Activated CD8-positive, alpha-beta T cell treated with anti-CD3 and anti-CD28 coated beads, Interleukin-2, amount 10 ng/mL, durations not matched to agents 7 days and 5 days (primary cell): ENCODE measurements around the gene SOCS7. TPM values are rescaled to one million over a fixed set of nuclear protein-coding genes. Genes with fewer than 3 reads are reported as not detected.

Experiments
- ATAC-seq: fragments of 150-1000 bp; cut with Tn5 transposase; one replicate; pipeline ENCODE4 v1.10.0; 2021; ENCODE audit warnings: moderate library complexity
- CTCF ChIA-PET: fragments of 350-600 bp; sonication (Branson Sonifier 250); formaldehyde crosslinking; loops from one replicate; lab custom pipeline; 2021; ENCODE audit warnings: antibody characterized with exemption; lab: Charles Lee
- POLR2A ChIA-PET: fragments of 350-600 bp; sonication (Branson Sonifier 250); formaldehyde crosslinking; loops from one replicate; lab custom pipeline; 2021; ENCODE audit warnings: antibody characterized with exemption; lab: Charles Lee
- DNase-seq: peaks from one replicate; pipeline ENCODE4 v3.0.0-alpha.2; 2020
- H3K27ac Mint-ChIP-seq: one replicate; pipeline ENCODE4 v1.8.0; 2021; ENCODE audit warnings: mild to moderate bottlenecking, mixed read lengths
- H3K27me3 Mint-ChIP-seq: one replicate; pipeline ENCODE4 v1.8.0; 2021; ENCODE audit warnings: low read depth, mixed read lengths
- H3K36me3 Mint-ChIP-seq: one replicate; pipeline ENCODE4 v1.8.0; 2021; ENCODE audit warnings: low read depth, mixed read lengths
- H3K4me1 Mint-ChIP-seq: one replicate; pipeline ENCODE4 v1.8.0; 2021; ENCODE audit warnings: low read depth, mixed read lengths
- H3K4me3 Mint-ChIP-seq: one replicate; pipeline ENCODE4 v1.8.0; 2021; ENCODE audit warnings: mild to moderate bottlenecking, mixed read lengths
- H3K9me3 Mint-ChIP-seq: one replicate; pipeline ENCODE4 v1.8.0; 2022; ENCODE audit warnings: mixed read lengths; ENCODE audit not compliant: insufficient read depth
- total RNA-seq, 2 experiments: library from RNA; stranded (reverse); gene quantifications; one replicate each; pipeline ENCODE4 v1.2.3, GENCODE V29; 2021

Gene SOCS7
- total RNA-seq: 10 to 100 TPM; 13.0 to 15.3 TPM

GRCh38 chr17:38351412-38352222 is at the start of gene SOCS7:
SOCS7 (plus strand) TSS chr17:38351844; CDS start chr17:38352053, 209 bp downstream.
- no peaks in the 10 kb centered on the region for H3K9me3 Mint-ChIP-seq
- DNase-seq (peak; percentile 92), ATAC-seq (peak; percentile 83)
- peaks cover 36% of the 10 kb centered on the region for H3K4me1 Mint-ChIP-seq
- ChIA-PET CTCF (interaction anchor here (0.7 to 5.0 kb wide), 6 partner anchors 19 to 320 kb away, joined by 3 to 66 read pairs (median 4); no protein-coding TSS in a partner anchor), POLR2A (interaction anchor here (0.6 to 1.5 kb wide), 4 partner anchors 15 to 1817 kb away, joined by 3 read pairs; partner anchors contain the start of genes MYO19 and PIGW)
- peak within 1 kb of the TSS; percentile 89 for H3K4me3 Mint-ChIP-seq
- peak within 1 kb of the TSS; percentile 96 for H3K27ac Mint-ChIP-seq
- H3K27me3 Mint-ChIP-seq: no peaks in the 10 kb centered on the region
- peaks cover 2% of the 10 kb centered on the region for H3K36me3 Mint-ChIP-seq

GRCh38 chr17:38315497-38315896 is 36.1 kb upstream of the SOCS7 start:
- CTCF ChIA-PET: interaction anchor here (1.5 to 1.6 kb wide), 2 partner anchors 18 to 34 kb away, joined by 5 to 8 read pairs; no protein-coding TSS in a partner anchor
- Mint-ChIP-seq H3K36me3 (peaks cover 23% of the 10 kb centered on the region), H3K4me3 (no peak overlapping the region), H3K27ac (no peak overlapping the region), H3K27me3 (no peaks in the 10 kb centered on the region), H3K4me1 (peaks cover 6% of the 10 kb centered on the region), H3K9me3 (no peaks in the 10 kb centered on the region)
- DNase-seq: no peak
- no peak for ATAC-seq
- POLR2A ChIA-PET: no interaction called here

GRCh38 chr17:38317081-38317480 is 34.6 kb upstream of the SOCS7 start:
- H3K36me3 Mint-ChIP-seq: peaks cover 27% of the 10 kb centered on the region
- H3K27ac Mint-ChIP-seq: no peak overlapping the region
- POLR2A ChIA-PET: no interaction called here

GRCh38 chr17:38320482-38320881 is 31.2 kb upstream of the SOCS7 start:
- POLR2A ChIA-PET: no interaction called here
- H3K4me3 Mint-ChIP-seq: no peak overlapping the region
- peaks cover 6% of the 10 kb centered on the region for H3K4me1 Mint-ChIP-seq
- H3K36me3 Mint-ChIP-seq: peaks cover 31% of the 10 kb centered on the region
- no peaks in the 10 kb centered on the region for H3K9me3 Mint-ChIP-seq
- ATAC-seq (no peak), DNase-seq (no peak)
- no peak overlapping the region for H3K27ac Mint-ChIP-seq
- CTCF ChIA-PET: interaction anchor here (1.5 kb wide), 1 partner anchor 29 kb away, joined by 6 read pairs; no protein-coding TSS in a partner anchor
- no peaks in the 10 kb centered on the region for H3K27me3 Mint-ChIP-seq

More at GRCh38 chr17:38317081-38317480, 34.6 kb upstream of the SOCS7 start:
- Mint-ChIP-seq H3K27me3 (no peaks in the 10 kb centered on the region), H3K9me3 (no peaks in the 10 kb centered on the region), H3K4me3 (no peak overlapping the region), H3K4me1 (peaks cover 6% of the 10 kb centered on the region)
- DNase-seq (no peak), ATAC-seq (no peak)
- CTCF ChIA-PET: no interaction called here

- Mint-ChIP-seq H3K27ac (no peak overlapping the region), H3K9me3 (no peaks in the 10 kb centered on the region), H3K36me3 (peaks cover 21% of the 10 kb centered on the region), H3K27me3 (no peaks in the 10 kb centered on the region), H3K4me1 (peaks cover 11% of the 10 kb centered on the region), H3K4me3 (no peak overlapping the region)
- POLR2A ChIA-PET: interaction anchor here (0.6 kb wide), 1 partner anchor 10 kb away, joined by 3 read pairs; no protein-coding TSS in a partner anchor
- DNase-seq (peak; percentile 80), ATAC-seq (peak; percentile 81)
- CTCF ChIA-PET: interaction anchor here (0.6 to 3.0 kb wide), 9 partner anchors 9 to 237 kb away, joined by 3 to 15 read pairs (median 8); no protein-coding TSS in a partner anchor
Measured at GRCh38 chr17:38322156-38322779, 29.4 kb upstream of the SOCS7 start.

GRCh38 chr17:38322897-38323296 is 28.7 kb upstream of the SOCS7 start:
- no peaks in the 10 kb centered on the region for H3K9me3 Mint-ChIP-seq
- H3K4me3 Mint-ChIP-seq: no peak overlapping the region
- peak overlapping the region; percentile 61 for H3K27ac Mint-ChIP-seq
- H3K27me3 Mint-ChIP-seq: no peaks in the 10 kb centered on the region
- CTCF ChIA-PET: interaction anchor here (0.6 to 3.0 kb wide), 8 partner anchors 9 to 237 kb away, joined by 3 to 15 read pairs (median 8); no protein-coding TSS in a partner anchor
- ATAC-seq (no peak), DNase-seq (no peak)
- H3K4me1 Mint-ChIP-seq: peaks cover 12% of the 10 kb centered on the region
- POLR2A ChIA-PET: interaction anchor here (0.6 kb wide), 1 partner anchor 11 kb away, joined by 3 read pairs; no protein-coding TSS in a partner anchor
- peaks cover 20% of the 10 kb centered on the region for H3K36me3 Mint-ChIP-seq

- peaks cover 12% of the 10 kb centered on the region for H3K4me1 Mint-ChIP-seq
- no peak for DNase-seq
- ATAC-seq: no peak
- no peak overlapping the region for H3K27ac Mint-ChIP-seq
- ChIA-PET CTCF (interaction anchor here (2.7 to 6.5 kb wide), 3 partner anchors 10 to 90 kb away, joined by 13 to 33 read pairs (median 15); no protein-coding TSS in a partner anchor), POLR2A (no interaction called here)
- no peaks in the 10 kb centered on the region for H3K9me3 Mint-ChIP-seq
- H3K4me3 Mint-ChIP-seq: no peak overlapping the region
- no peaks in the 10 kb centered on the region for H3K27me3 Mint-ChIP-seq
- H3K36me3 Mint-ChIP-seq: peaks cover 17% of the 10 kb centered on the region
Measured at GRCh38 chr17:38324141-38324697, 27.4 kb upstream of the SOCS7 start.

GRCh38 chr17:38324772-38325171 is 26.9 kb upstream of the SOCS7 start:
- Mint-ChIP-seq H3K4me1 (peaks cover 12% of the 10 kb centered on the region), H3K27ac (no peak overlapping the region), H3K36me3 (peaks cover 14% of the 10 kb centered on the region), H3K9me3 (no peaks in the 10 kb centered on the region), H3K4me3 (no peak overlapping the region), H3K27me3 (no peaks in the 10 kb centered on the region)
- DNase-seq (no peak), ATAC-seq (no peak)
- ChIA-PET CTCF (interaction anchor here (2.7 to 6.5 kb wide), 2 partner anchors 9 to 24 kb away, joined by 13 to 33 read pairs; no protein-coding TSS in a partner anchor), POLR2A (no interaction called here)

- ATAC-seq: no peak
- peaks cover 14% of the 10 kb centered on the region for H3K36me3 Mint-ChIP-seq
- H3K4me3 Mint-ChIP-seq: no peak overlapping the region
- no peaks in the 10 kb centered on the region for H3K27me3 Mint-ChIP-seq
- no peak overlapping the region for H3K27ac Mint-ChIP-seq
- CTCF ChIA-PET: interaction anchor here (0.7 to 6.5 kb wide), 3 partner anchors 9 to 24 kb away, joined by 3 to 33 read pairs (median 13); no protein-coding TSS in a partner anchor
- DNase-seq: no peak
- POLR2A ChIA-PET: interaction anchor here (0.8 to 1.0 kb wide), 2 partner anchors 28 to 29 kb away, joined by 3 to 4 read pairs; partner anchors contain the start of gene MRPL45
- H3K4me1 Mint-ChIP-seq: peaks cover 12% of the 10 kb centered on the region
- no peaks in the 10 kb centered on the region for H3K9me3 Mint-ChIP-seq
Measured at GRCh38 chr17:38325221-38325851, 26.3 kb upstream of the SOCS7 start.

GRCh38 chr17:38326996-38327792 is 24.4 kb upstream of the SOCS7 start:
- POLR2A ChIA-PET: interaction anchor here (1.1 kb wide), 1 partner anchor 23 kb away, joined by 3 read pairs; no protein-coding TSS in a partner anchor
- H3K9me3 Mint-ChIP-seq: no peaks in the 10 kb centered on the region
- DNase-seq: peak; percentile 25
- no peak overlapping the region for H3K4me3 Mint-ChIP-seq
- H3K4me1 Mint-ChIP-seq: peaks cover 12% of the 10 kb centered on the region
- ATAC-seq: peak; percentile 49
- peaks cover 10% of the 10 kb centered on the region for H3K36me3 Mint-ChIP-seq
- peak overlapping the region; percentile 48 for H3K27ac Mint-ChIP-seq
- no peaks in the 10 kb centered on the region for H3K27me3 Mint-ChIP-seq
- CTCF ChIA-PET: interaction anchor here (6.5 kb wide), 1 partner anchor 22 kb away, joined by 33 read pairs; no protein-coding TSS in a partner anchor
